ENCODE measurements around the gene SBNO1.
"Not testable (repeated sequence)": the region's sequence is repeated elsewhere in the genome, so short reads cannot be mapped to it uniquely, and the experiment has no call there.

The SBNO1 gene

GRCh38 chr12:123389560-123390351, 25.1 kb upstream of the SBNO1 start:
- in situ Hi-C loops (cut with HindIII; ENCODE audit: low sequenced_read_pairs): loop anchor here (5.0 kb wide), 1 partner anchor 83 kb away; no protein-coding TSS in a partner anchor

GRCh38 chr12:123388951-123389559, 24.4 kb upstream of the SBNO1 start:
- in situ Hi-C loops (cut with HindIII; ENCODE audit: low sequenced_read_pairs): no loop called here

GRCh38 chr12:123388177-123388950, 23.7 kb upstream of the SBNO1 start:
- in situ Hi-C loops (cut with HindIII; ENCODE audit: low sequenced_read_pairs): no loop called here

- in situ Hi-C loops (cut with HindIII; ENCODE audit: low sequenced_read_pairs): no loop called here
Observed at GRCh38 chr12:123387508-123388176, 23.0 kb upstream of the SBNO1 start.

- in situ Hi-C loops (cut with HindIII; ENCODE audit: low sequenced_read_pairs): not testable (repeated sequence)
Observed at GRCh38 chr12:123385536-123385935, 20.9 kb upstream of the SBNO1 start.

GRCh38 chr12:123384994-123385376, 20.3 kb upstream of the SBNO1 start:
- in situ Hi-C loops (cut with HindIII; ENCODE audit: low sequenced_read_pairs): no loop called here

- in situ Hi-C loops (cut with HindIII; ENCODE audit: low sequenced_read_pairs): no loop called here
Observed at GRCh38 chr12:123384318-123384993, 19.8 kb upstream of the SBNO1 start.

- in situ Hi-C loops (cut with HindIII; ENCODE audit: low sequenced_read_pairs): no loop called here
Observed at GRCh38 chr12:123382684-123383083, 18.0 kb upstream of the SBNO1 start.

GRCh38 chr12:123379391-123379790, 14.7 kb upstream of the SBNO1 start:
- in situ Hi-C loops (cut with HindIII; ENCODE audit: low sequenced_read_pairs): no loop called here

- in situ Hi-C loops (cut with HindIII; ENCODE audit: low sequenced_read_pairs): not testable (repeated sequence)
Observed at GRCh38 chr12:123372415-123372814, 7.8 kb upstream of the SBNO1 start.

- in situ Hi-C loops (cut with HindIII; ENCODE audit: low sequenced_read_pairs): not testable (repeated sequence)
Observed at GRCh38 chr12:123371667-123372368, 7.2 kb upstream of the SBNO1 start.

- in situ Hi-C loops (cut with HindIII; ENCODE audit: low sequenced_read_pairs): no loop called here
Observed at GRCh38 chr12:123369229-123369628, 4.6 kb upstream of the SBNO1 start.

- in situ Hi-C loops (cut with HindIII; ENCODE audit: low sequenced_read_pairs): not testable (repeated sequence)
Observed at GRCh38 chr12:123368431-123368830, 3.8 kb upstream of the SBNO1 start.

- in situ Hi-C loops (cut with HindIII; ENCODE audit: low sequenced_read_pairs): no loop called here
Observed at GRCh38 chr12:123367511-123367910, 2.9 kb upstream of the SBNO1 start.

GRCh38 chr12:123365025-123365917, 624 bp upstream of the SBNO1 start:
- in situ Hi-C loops (cut with HindIII; ENCODE audit: low sequenced_read_pairs): no loop called here

- in situ Hi-C loops (cut with HindIII; ENCODE audit: low sequenced_read_pairs): no loop called here
Observed at GRCh38 chr12:123363740-123364531, 711 bp downstream of the SBNO1 start.

- in situ Hi-C loops (cut with HindIII; ENCODE audit: low sequenced_read_pairs): no loop called here
Observed at GRCh38 chr12:123363390-123363739, 1.3 kb downstream of the SBNO1 start.

GRCh38 chr12:123358035-123358434, 6.6 kb downstream of the SBNO1 start:
- in situ Hi-C loops (cut with HindIII; ENCODE audit: low sequenced_read_pairs): no loop called here
